OCI-M2 (cell line): ENCODE results near the gene LYAR.

Experiments
- DNase-seq: peaks from one replicate; lab custom pipeline; 2025; ENCODE audit not compliant: unreplicated experiment; lab: John Stamatoyannopoulos, UW

Gene LYAR, protein sequence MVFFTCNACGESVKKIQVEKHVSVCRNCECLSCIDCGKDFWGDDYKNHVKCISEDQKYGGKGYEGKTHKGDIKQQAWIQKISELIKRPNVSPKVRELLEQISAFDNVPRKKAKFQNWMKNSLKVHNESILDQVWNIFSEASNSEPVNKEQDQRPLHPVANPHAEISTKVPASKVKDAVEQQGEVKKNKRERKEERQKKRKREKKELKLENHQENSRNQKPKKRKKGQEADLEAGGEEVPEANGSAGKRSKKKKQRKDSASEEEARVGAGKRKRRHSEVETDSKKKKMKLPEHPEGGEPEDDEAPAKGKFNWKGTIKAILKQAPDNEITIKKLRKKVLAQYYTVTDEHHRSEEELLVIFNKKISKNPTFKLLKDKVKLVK

DNA sequence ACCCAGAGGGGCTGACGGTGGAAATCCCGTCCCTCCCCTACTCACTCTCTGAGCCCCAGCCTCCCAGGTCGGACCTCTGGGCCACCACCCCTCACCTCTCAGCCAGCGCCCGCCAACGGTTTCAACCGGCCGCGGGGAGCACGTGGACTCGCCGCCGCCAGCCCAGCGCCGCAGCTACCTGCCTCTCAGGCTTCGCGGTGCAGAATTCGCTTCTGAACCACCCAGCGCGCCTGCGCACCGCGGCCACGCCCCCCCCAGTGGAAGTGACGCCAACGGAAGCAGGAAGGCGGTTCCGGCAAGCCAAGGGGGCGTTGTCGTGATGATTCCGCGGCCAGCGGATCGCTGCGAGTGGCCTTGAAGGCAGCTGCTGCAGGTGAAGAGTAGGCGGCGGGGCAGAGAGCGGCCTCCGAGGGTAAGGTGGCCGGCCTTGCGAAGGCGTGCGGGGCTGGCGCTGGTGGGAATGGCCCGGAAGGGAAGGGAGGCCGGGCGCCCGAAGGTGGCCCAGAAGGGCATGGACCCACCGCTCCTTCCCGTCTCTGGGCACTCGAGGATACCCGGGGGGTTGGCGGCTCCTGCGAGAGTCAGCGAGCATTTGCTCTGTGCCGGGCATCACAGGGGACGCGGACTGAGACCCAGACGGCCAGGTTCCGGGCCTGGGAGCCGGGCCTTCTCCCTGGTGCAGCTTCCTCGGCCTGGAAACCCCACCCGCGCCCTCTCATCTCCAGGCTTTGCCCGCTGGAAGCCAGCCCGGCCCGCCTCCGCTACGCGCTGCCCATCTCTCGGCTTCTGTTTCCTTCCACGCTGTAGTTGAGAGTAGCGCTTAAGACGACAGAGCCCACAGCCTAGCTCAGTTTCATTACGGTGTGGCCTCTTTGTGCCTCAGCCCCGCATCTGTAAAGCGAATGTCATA, at the start of gene LYAR, which contains the start of gene ZBTB49:
LYAR (minus strand) TSS at position 214 of the 910 bp plus-strand sequence. CDS start 6,412 bp downstream, outside the sequence.
ZBTB49 (plus strand) TSS at position 311 of the 910 bp plus-strand sequence. CDS start 9,695 bp downstream, outside the sequence.
- peak; percentile 4 for DNase-seq

DNA sequence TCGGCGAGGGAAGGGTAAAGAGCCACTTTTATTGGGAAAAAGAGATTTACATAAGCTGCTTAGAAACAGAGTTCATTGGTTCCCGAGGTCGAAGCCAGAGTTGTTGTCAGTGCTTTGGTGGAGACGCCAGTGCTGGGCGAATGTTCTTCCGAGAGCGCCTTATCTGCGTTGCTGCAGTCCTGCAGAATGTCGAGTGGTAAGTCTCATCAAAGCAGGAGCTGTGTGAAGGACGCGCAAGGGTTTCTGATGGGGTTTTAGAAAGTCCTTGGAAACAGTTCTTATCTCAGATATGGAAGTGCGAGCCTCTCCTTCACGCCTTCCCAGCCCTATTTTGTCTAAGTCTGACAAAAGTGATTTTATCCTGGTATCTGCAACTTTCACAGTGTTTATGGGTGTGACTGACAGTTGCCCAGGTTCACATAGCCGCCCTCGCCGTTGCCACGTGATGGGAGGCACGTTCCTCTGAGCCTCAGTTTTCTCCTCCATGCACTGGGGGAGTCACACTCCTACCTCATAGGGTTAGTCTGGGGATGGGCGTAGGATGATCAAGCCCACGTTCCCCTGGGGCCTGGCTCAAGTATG, 49.6 kb upstream of the LYAR start:
- no peak for DNase-seq

DNA sequence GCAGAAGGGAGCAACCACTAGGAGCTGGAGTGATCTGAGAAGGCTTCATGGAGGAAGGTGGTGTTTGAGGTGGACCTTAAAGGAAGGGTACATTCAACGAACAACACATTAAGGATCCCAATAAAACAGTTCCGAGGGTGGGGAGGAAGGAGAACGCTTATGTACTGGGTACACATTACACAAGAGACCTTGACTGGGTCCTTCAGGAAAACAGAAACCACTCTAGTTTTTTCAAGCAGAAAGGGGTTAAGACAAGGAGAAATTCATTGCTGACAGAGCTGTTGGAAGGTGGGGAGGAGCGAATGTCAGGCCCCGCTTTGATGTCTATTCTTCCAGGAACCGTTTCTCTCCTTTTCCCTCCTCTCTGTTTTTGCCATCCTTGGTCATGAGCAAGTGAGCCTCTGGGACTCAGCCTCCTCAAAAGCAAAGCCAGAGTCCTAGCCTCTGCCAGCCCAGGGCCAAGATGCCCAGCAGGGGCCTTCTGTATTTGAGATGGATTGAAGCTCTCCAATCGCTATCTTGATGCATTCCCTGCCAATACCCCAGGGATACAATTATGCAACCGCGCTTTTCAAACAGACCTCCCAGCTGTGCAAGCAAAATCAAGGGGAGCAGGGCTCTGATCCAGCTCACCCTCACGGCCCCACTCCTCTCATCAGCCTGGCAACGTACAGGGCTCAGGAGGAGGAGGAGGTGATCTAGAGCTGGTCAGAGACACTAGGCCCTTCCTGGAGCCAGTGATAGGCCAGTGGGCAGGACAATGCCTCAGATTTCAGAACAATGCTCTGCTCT, 48.5 kb upstream of the LYAR start:
- no peak for DNase-seq

DNA sequence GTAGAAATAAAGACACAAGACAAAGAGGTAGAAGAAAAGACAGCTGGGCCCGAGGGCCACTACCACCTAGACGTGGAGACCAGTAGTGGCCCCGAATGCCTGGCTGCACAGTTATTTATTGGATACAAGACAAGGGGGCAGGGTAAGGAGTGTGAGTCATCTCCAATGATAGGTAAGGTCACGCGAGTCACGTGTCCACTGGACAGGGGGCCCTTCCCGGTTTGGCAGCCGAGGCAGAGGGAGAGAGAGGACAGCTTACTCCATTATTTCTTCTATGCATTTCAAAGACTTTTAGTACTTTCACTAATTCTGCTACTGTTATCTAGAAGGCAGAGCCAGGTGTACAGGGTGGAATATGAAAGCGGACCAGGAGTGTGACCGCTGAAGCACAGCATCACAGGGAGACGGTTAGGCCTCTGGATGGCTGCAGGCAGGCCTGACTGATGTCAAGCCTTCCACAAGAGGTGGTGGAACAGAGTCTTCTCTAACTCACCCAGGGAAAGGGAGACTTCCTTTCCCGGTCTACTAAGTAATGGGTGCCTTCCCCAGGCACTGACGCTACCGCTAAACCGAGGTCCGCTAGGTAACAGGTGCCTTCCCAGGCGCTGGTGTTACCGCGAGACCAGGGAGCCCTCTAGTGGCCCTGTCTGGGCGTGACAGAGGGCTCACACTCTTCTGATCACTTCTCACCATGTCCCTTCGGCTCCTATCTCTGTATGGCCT, 45.0 kb upstream of the LYAR start:
- DNase-seq: no peak

DNA sequence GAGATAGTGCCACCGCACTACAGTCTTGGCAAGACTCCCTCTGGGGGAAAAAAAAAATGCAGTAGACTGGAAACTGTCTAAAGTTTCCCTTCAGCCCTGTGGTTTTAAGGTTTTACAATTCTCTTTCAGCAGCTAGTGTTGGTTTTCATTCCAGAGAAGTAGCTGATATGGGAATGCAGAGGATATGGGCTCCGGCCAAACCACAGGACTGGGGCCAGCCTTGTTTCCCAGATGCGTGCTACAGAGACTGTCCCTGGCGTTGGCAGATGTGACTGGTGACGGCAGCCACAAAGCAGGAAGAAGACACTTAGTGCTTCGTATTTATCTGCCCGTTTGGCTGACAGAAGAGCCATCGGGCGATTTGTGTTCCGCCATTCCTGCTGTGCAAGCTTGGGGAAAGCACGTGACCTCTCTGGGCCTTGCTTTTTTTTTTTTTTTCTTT, 43.3 kb upstream of the LYAR start:
- no peak for DNase-seq

DNA sequence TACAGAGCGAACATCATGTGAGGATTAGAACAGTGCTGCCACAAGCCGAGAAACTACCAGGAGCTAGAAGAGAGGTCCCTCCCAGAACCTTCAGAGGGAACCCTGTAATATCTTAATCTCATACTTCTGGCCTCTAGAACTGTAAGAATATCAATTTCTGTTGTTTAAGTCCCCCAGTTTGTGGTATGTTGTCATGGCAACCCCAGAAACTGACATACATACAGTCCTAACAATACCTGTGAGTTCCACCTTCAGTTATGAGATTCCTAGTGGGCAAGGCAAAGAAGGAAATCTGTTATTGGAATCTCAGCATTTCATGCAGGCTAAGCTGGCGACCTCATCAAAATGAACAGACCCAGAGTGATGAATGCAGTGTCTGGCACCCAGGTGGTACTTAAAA, 42.6 kb upstream of the LYAR start:
- no peak for DNase-seq

DNA sequence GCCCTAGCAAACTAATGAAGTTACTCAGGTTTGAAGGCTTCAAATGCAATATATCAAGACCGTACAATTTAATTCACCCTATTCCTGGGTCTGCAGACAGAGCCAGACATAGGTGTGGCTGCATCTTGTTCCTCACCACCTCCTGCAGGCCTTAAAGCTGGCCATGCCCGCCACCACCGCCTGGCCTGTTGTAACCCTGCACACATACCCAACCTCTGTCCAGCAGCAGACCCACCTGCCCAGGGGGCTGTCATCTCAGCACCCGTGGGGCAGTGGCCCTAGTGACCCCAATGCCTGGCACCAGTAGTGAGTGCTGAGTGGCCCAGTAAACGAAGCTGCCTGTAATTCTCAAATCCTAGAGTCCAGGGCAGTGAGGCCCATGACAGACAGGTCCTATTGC, 40.8 kb upstream of the LYAR start:
- DNase-seq: no peak

DNA sequence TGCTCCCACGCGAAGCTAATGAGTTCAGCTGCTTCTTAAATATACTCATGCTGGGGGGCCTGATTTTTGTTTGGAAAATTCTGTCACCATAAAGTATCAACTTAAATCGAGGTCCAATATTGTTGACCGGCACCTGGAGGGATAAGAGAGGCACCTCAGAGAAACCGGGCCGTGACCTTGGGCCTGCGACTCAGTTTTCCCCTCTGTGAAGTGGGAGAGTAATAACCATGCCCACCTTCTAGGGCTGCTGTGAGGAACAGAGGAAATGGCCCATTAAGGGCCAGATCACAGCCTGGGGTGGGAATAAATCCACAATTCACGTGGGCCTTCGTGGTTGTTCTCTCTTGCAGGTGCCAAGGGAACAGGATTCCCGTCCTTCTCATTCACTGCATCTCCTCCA, 39.5 kb upstream of the LYAR start:
- no peak for DNase-seq

DNA sequence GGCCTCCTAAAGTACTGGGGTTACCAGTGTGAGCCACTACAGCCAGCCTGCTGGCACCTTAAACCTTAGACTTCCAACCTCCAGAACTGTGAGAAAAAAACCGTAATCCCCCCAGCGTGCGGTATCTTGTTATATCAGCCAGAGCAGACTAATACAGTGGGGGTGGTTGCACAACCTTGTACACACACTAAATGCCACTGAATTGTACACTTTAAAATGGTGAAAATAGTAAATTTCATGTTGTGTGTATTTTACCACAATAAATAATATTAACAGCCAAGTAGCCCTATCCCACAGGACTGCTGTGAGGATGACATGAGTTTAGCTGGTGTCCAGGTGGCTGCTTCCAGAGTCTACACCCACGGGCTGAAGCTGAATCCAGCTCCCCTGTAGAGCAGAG, 38.9 kb upstream of the LYAR start:
- DNase-seq: no peak

DNA sequence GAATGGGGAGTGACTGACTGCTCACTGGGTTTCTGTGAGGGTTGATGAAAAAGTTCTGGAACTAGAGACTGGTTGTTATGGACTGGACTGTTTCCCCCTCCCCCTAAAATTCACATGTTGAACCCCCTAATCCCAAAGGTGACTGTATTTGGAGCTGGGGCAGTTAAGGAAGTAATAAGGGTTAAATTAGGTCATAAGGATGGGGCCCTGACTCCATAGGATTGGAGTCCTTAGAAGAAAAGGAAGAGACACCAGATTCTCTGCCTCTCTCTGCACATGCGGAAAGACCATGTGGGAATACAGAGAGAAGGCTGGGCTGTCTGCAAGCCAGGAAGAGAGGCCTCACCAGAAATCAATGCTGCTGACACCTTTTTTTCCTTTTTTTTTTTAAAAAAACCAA, 38.3 kb upstream of the LYAR start:
- no peak for DNase-seq

DNA sequence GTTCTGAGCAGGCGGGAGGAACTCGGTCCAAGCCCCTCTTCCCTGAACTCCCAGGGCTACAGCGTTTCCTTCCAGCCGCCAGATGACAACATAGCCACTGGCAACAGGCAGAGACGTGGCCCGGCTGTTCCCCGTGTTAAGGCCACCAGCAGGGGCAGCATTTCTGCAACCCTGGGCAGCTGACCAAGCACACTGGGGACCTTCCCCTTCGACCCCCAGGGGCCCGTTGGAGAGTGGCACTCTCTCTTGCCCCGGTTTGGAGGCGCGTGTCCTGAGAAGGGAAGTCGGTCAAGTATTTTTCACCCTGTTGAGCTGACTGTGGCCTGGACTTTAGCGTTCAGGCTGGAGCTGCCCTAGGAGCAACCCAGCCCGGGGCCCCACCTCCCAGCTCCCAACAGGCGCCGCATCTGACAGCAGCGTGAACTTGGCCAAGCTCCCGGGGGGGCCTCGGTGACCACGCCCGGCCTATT, 37.7 kb upstream of the LYAR start:
- no peak for DNase-seq

DNA sequence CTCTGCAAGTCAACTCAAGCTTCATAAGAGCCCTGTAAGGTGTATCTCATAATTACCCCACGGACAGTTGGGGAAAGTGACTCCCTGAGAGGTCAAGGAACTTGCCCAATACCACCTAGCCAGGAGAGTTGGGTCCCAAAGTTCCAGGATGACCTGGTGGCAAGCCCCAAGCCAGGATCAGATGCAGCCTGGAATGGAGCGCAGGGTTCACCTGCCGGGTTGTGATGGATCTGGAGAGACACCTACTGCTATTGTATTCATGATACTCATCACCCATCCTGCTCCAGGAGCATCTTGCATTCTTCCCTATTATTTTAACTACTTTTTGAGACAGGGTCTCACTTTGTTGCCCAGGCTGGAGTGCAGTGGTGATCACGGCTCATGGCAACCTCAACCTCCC, 36.2 kb upstream of the LYAR start:
- DNase-seq: no peak

DNA sequence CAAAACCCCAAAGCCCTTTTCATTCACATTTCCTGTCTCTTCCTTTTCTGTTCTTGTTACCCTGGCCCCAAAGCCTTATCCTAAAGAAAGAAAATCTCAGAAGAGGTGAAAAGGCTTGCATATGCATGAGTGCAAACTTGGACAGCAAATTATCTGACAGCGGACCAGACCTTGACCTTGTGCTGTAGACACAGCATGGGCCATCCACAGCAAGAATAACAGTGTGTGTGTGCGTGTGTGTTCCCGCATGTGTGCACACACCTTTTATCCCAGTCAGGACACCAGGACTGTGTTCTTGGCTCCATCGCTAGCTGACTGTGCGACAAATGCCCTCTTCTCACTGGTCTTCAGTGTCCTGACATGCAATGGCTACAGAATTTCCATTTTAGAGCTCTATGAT, 35.4 kb upstream of the LYAR start:
- no peak for DNase-seq

DNA sequence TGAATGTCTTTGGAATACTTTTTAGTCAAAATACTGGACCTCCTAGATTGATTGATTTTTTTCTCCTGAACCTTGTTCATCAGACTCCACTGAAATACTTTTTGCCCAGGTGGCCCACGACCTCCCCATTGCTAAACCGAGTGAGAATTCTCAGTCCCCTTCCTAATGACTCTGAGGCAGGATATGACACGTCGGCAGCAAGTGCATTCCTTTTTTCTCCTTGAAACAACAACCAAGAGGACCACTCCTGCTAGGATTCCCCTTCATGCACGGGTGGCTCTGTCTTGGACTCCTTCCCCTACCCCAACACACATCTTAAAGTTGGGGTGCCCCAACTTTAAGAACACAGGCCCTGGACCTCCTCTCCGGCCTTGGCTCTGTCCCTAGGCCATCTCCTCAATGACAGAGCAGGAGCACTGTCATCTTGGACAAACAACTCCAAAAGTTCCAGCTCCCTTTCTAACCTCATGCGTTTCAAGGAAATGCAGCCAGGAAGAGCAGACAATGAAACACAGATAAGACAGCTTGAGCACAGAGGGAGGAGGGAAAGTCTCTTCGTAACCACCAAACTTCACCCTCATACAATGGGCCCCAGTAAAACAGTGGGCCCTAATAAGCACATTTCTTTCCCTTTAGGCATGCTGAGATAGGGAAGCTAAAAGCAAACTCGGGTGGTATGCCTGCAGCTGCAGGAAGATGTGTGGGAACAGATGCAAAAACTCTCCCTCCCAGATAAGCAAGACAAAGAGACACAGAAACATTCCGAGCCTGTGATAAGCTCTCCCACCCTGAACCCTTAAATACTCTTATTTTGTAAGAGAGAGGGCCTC, 34.0 kb upstream of the LYAR start:
- DNase-seq: peak; percentile 50

DNA sequence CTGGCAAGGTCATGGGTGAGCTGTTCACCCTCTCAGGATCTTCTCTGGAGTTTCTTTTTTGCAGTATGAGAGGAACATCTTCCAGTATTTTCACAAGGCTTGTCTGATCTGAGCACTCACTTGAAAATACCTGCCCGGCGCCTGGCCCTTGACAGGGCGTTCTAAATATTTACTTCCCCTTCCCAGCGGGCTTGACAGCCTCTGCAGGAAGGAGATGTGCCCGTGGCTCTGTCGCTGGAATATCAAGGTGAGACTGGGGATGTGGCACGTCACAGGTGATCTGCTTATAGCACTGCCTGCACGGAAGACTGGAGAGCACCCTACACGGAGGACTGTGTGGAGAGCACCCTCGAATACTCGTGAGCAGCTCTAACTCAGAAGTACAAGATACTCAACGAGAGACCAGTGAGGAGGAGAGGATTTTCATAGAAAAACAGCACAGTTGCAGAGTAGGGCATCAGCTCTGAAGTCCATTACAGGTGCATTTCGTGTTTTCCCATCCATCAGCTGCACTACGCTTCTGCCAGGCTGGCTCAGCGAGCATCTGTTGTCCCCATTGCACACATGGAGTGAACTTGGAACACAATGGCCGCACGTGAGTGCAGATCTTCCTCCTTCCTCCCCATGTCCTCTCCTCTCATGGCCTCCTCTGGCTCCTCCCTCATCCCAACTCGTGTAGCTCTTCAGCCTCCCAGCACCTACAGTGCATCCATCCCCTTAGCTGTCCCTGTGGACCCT, 32.2 kb upstream of the LYAR start:
- DNase-seq: no peak

DNA sequence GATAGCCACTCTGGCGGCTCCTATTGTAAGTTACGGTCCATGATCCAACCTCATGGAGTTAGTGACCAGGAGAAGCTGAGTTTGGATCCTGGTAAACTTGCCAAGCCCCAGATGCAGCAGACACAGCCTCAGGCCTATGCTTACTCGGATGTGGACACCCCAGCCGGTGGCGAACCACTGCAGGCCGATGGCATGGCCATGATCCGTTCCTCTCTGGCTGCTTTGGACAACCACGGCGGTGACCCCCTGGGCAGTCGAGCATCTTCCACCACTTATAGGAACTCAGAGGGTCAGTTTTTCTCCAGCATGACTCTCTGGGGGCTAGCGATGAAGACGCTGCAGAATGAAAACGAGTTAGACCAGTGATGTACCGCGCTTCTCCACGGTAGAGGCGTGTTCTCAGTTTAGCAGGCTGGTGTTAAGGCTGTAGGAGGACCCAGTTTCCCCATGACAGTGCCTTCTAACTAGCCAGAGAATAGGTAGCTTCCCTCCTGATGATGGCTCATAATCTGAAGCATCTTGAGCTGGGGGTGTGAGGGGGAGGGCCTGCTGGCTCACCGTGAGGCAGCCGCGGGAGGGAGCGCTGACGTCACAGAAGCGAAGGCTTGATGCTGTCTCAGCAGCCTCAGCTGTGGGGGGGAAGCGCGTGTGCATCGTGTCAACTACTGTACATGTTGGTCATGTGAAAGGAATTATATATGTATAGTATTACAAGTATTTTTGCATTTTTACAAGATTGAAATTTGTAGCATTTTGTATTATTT, 31.2 kb upstream of the LYAR start:
- DNase-seq: no peak

DNA sequence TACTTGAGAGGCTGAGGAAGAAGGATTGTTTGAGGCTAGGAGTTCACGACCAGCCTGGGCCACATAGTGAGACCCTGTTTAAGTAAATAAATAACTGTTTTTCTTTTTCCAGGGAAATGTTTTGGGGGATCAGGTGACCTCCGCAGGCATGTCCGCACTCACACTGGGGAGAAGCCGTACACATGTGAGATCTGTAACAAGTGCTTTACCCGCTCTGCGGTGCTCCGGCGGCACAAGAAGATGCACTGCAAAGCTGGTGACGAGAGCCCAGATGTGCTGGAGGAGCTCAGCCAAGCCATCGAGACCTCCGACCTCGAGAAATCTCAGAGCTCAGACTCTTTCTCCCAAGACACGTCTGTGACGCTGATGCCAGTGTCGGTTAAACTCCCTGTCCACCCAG, 30.6 kb upstream of the LYAR start:
- DNase-seq: no peak
